Left lung (tissue), 14 donors: ENCODE data around the gene LHFPL4. TPM values are rescaled to one million over a fixed set of nuclear protein-coding genes. Genes with fewer than 3 reads are reported as not detected.
"Not testable (repeated sequence)": the region's sequence is repeated elsewhere in the genome, so short reads cannot be mapped to it uniquely, and the experiment has no call there.

Experiments used
- ATAC-seq: fragments of 200-7000 bp; cut with Tn5 transposase; one replicate; pipeline ENCODE4 v1.9.1; 2020; ENCODE audit warnings: moderate library complexity
- DNase-seq, 4 donors: peaks; one replicate each; pipeline ENCODE4 v3.0.0-alpha.2; 2013 to 2020
- H3K27ac ChIP-seq, 2 donors: fragments of 200-600 bp; sonication (generic) in 1 of 2; one replicate each; pipeline versions ENCODE4 v1.5.0 to v1.8.0; 2020 to 2021
- H3K27me3 ChIP-seq, 2 donors: fragments of 200-600 bp; sonication (generic) in 1 of 2; one replicate each; pipeline versions ENCODE4 v1.5.0 to v1.8.0; 2020 to 2021
- H3K36me3 ChIP-seq, 2 donors: fragments of 200-600 bp; sonication (generic) in 1 of 2; one replicate each; pipeline versions ENCODE4 v1.5.0 to v1.8.0; 2020 to 2021
- H3K4me1 ChIP-seq, 2 donors: fragments of 200-600 bp; one replicate each; pipeline ENCODE4 v1.8.0; 2021
- H3K4me3 ChIP-seq, 2 donors: fragments of 200-600 bp; sonication (generic) in 1 of 2; one replicate each; pipeline versions ENCODE4 v1.5.0 to v1.8.0; 2020 to 2021; ENCODE audit warnings: mild to moderate bottlenecking in 1 of 2
- H3K9me3 ChIP-seq, 2 donors: fragments of 200-600 bp; sonication (generic) in 1 of 2; one replicate each; pipeline versions ENCODE4 v1.5.0 to v1.8.0; 2020 to 2021
- intact Hi-C, 2 donors: fragments of 100-400 bp; cut with DNase I; formaldehyde crosslinking; loops; one replicate each; pipeline versions ENCODE4 v1.11.2 to v1.14.2; 2022
- long read RNA-seq, 12 donors: library from polyadenylated mRNA in 2 of 12; unstranded in 2 of 12; transcript quantifications; one replicate each; pipeline ENCODE4 v2.0.0 and lab custom pipeline, GENCODE V29; 2019 to 2026
- polyA plus RNA-seq, 6 donors: library from polyadenylated mRNA; unstranded; fragments of 120-200 nt; gene quantifications; one replicate each; pipeline ENCODE4 v1.2.1, GENCODE V29; 2013; ENCODE audit not compliant: insufficient read length in 6 of 6
- total RNA-seq, 2 donors: library from RNA; stranded (reverse); fragmentation: NEBNext Ultra II Directional; extraction: Animal tissue kit (Norgen Biotek cat#: 25700); gene quantifications; one replicate each; pipeline ENCODE4 v1.2.1, GENCODE V29; 2021
- TF ChIP-seq, protein P1 (sequence below), 2 donors: fragments of 200-600 bp; sonication (generic) in 1 of 2; IDR thresholded peaks; one replicate each; pipeline versions ENCODE4 v1.5.0 to v1.8.0; 2021; ENCODE audit warnings: antibody characterized with exemption in 2 of 2
- donor health status: DM: no; HTN: yes; CAD: no.
- donor health status: DM: no; HTN: no; CAD: no.

Gene LHFPL4
- total RNA-seq (not detected), polyA plus RNA-seq (under 1 TPM; 0.06 to 0.13 (median 0.09) TPM)
- long read RNA-seq, donor 1: 0 reads
- long read RNA-seq, donor 2: 0 reads
- long read RNA-seq, donor 3: 0 reads
- long read RNA-seq, donor 4: 0 reads
- long read RNA-seq, donor 5: 0 reads
- long read RNA-seq, donor 6: 0 reads
- long read RNA-seq, donor 7: 0 reads
- long read RNA-seq, donor 8: 0 reads
- long read RNA-seq, donor 9: 0 reads
- long read RNA-seq, donor 10: 0 reads
- long read RNA-seq, donor 11, partial matches to known transcripts: 0 of 1 reads
- long read RNA-seq, donor 11, other reads (novel, unspliced or antisense): 0 of 1 reads
- long read RNA-seq, donor 12: 0 reads

DNA sequence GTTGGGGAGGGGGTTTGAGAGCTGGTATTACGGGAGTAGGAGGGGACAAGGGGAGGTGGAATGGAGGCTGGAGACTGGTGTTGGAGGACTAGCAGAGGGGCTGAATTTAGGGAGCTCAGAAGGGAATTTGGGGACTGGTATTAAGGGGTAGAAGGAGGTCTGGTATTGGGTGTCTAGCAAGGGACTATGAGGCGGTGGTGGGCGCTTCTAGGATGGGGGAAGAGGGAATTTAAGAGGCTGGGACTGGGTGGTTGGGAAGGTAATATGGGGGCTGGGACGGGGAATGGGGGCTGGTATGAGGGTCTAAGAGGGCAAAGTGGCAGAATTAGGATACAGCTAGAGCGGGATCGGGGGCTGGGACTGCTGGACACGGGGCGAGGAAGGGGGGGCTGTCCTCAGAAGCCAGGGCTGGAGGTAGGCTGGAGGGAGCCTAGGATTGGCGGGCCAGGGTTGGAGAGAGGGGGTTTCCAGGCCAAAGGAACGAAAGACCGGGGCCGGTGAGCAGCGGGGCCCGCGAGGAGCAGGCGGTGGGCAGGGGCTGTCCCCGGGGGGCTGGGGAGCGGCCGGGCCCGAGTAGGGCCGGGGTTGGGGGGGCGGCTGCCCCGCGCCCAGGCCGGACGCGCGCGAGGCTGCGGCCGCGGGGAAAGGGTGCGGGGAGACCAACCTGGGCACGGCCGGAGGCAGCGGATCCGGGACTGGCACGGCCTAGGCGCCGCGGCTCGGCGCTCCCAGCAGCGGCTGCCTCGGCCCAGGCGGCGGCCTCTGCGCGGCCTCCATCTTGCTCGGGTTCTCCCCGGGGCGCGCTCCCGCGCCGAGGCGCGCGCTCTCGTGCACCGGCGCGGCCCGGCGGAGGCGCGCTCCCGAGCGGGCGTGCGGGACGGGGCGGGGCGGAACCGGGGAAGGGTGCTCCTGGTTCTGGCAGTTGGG is at the start of gene LHFPL4:
TSS of gene LHFPL4 (minus strand) at position 802 of the 927 bp plus-strand sequence. CDS start 1,143 bp downstream, outside the sequence.
- intact Hi-C loops: no loop called here
- H3K27ac ChIP-seq: no peak within 1 kb of the TSS
- TF ChIP-seq, protein P1, sequence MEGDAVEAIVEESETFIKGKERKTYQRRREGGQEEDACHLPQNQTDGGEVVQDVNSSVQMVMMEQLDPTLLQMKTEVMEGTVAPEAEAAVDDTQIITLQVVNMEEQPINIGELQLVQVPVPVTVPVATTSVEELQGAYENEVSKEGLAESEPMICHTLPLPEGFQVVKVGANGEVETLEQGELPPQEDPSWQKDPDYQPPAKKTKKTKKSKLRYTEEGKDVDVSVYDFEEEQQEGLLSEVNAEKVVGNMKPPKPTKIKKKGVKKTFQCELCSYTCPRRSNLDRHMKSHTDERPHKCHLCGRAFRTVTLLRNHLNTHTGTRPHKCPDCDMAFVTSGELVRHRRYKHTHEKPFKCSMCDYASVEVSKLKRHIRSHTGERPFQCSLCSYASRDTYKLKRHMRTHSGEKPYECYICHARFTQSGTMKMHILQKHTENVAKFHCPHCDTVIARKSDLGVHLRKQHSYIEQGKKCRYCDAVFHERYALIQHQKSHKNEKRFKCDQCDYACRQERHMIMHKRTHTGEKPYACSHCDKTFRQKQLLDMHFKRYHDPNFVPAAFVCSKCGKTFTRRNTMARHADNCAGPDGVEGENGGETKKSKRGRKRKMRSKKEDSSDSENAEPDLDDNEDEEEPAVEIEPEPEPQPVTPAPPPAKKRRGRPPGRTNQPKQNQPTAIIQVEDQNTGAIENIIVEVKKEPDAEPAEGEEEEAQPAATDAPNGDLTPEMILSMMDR (IDR thresholded peaks at IDR 0.05): no peak
- DNase-seq (no peak), ATAC-seq (no peak)
- H3K4me3 ChIP-seq: no peak within 1 kb of the TSS
- H3K9me3 ChIP-seq: no peaks in the 10 kb centered on the region
- H3K4me1 ChIP-seq: no peaks in the 10 kb centered on the region
- H3K27me3 ChIP-seq: peaks cover 16 to 78% of the 10 kb centered on the region in 2 donors
- H3K36me3 ChIP-seq: no peaks in the 10 kb centered on the region

DNA sequence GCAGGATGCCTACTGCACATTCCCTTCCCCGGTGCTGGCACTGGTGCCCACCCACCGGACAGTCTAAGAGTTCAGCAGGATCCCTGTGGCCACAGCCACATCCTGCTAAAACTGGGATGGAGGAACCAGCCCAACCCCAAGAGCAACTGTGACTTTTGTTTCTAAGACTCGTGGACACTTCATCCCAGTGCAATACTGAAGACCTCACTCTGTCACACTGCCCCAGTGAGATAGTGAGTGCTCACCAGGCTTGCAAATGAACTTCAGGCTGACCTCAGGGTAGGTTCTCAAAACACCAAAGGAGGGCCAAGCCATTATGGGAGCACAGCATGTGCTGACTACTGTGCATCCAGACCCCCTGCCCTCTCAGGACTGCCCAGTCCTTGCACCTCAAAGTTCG is 49.0 kb upstream of the LHFPL4 start:
- peaks cover 0 to 5% of the 10 kb centered on the region in 2 donors for H3K4me1 ChIP-seq
- no peak overlapping the region for H3K27ac ChIP-seq
- H3K4me3 ChIP-seq: no peak overlapping the region
- intact Hi-C loops: no loop called here
- ATAC-seq (no peak), DNase-seq (no peak)
- TF ChIP-seq, protein P1 (IDR thresholded peaks at IDR 0.05): no peak
- peaks cover 0 to 25% of the 10 kb centered on the region in 2 donors for H3K9me3 ChIP-seq
- peaks cover 0 to 38% of the 10 kb centered on the region in 2 donors for H3K27me3 ChIP-seq
- no peaks in the 10 kb centered on the region for H3K36me3 ChIP-seq

DNA sequence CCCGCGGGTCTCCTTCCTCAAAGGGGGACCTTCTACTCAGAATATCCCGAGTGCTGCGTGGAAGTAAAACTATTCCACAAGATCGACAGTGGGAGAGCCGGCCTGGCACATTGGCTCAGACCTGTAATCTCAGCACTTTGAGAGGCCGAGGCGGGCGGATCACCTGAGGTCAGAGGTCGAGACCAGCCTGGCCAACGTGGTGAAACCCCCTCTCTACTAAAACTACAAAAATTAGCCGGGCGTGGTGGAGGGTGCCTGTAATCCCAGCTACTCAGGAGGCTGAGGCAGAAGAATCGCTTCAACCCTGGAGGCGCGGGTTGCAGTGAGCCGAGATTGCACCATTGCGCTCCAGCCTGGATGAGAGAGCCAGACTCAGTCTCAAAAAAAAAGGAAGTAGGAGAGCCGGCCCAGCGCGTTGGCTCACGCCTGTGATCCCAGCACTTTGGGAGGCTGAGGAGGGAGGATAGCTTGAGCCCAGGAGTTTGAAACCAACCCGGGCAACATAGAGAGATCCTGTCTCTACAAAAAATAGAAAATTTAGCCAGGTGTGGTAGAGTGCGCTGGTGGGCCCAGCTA is 47.5 kb upstream of the LHFPL4 start:
- H3K27ac ChIP-seq, DNase-seq, ATAC-seq, intact Hi-C loops, H3K36me3 ChIP-seq, H3K4me1 ChIP-seq: not testable (repeated sequence)
- Histone ChIP-seq H3K27me3 (peaks cover 0 to 38% of the 10 kb centered on the region in 2 donors), H3K4me3 (peak overlapping the region in 1 of 2 donors; percentile 4), H3K9me3 (peaks cover 0 to 17% of the 10 kb centered on the region in 2 donors)

DNA sequence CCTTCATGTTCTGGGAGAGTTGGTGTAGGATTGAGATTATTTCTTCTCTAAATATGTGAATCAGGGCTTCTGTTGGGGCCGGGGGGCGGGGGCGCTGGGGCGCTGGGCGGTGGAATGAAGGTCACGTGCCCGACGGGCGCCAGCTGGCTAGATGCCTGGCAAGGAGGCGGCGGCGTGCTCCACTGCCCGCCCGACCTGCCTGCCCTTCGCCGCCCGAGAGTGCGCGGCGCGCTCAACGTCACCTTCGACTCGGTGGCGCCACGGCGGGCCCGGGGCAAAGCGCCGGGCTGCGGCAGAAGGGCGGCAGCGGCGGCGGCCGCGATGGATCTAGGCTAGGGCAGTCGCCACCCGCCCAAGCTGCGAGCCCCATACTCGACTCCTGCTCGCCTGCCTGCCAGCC is 47.0 kb upstream of the LHFPL4 start:
- TF ChIP-seq, protein P1 (IDR thresholded peaks at IDR 0.05): no peak
- Histone ChIP-seq H3K36me3 (no peaks in the 10 kb centered on the region), H3K4me3 (peak overlapping the region in 1 of 2 donors; percentile 4), H3K27me3 (peaks cover 0 to 38% of the 10 kb centered on the region in 2 donors), H3K4me1 (peaks cover 0 to 5% of the 10 kb centered on the region in 2 donors), H3K9me3 (peaks cover 0 to 12% of the 10 kb centered on the region in 2 donors), H3K27ac (no peak overlapping the region)
- intact Hi-C loops: no loop called here
- DNase-seq (peak in 3 of 4 donors; percentile 44 to 86 (median 60)), ATAC-seq (peak; percentile 94)

DNA sequence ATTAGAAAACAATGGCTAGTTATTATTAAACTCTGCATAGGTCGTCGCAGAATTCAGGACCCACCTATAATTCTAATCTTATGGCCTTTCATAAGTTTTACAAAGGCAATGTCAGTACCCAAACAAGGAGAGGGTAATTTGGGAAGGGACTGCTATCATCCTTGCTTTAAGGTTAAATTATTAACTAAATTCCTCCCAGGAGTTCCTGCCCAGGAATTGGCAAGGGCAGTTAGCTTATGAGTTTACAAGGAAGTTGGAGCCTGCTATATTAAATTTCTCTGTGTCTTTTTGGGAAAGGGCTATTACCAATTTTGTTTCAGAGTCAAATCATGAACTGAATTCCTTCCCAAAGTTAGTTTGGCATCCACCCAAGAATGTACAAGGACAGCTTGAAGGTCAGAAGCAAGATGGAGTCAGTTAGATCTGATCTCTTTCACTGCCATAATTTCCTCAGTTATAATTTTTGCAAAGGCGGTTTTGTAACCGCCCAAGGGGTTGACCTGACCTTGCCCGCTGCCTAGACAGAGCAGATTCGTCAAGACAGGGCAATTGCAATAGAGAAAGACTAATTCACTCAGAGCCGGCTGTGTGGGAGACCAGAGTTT is 45.3 kb upstream of the LHFPL4 start:
- Histone ChIP-seq H3K9me3 (peaks cover 0 to 3% of the 10 kb centered on the region in 2 donors), H3K27me3 (peaks cover 0 to 38% of the 10 kb centered on the region in 2 donors), H3K36me3 (no peaks in the 10 kb centered on the region), H3K4me3 (no peak overlapping the region), H3K4me1 (peaks cover 0 to 5% of the 10 kb centered on the region in 2 donors), H3K27ac (no peak overlapping the region)
- DNase-seq (no peak), ATAC-seq (no peak)
- intact Hi-C loops: no loop called here
- TF ChIP-seq, protein P1 (IDR thresholded peaks at IDR 0.05): no peak
